GM18951 (cell line): ENCODE results near the gene CEP112.

Experiments
- POLR2A ChIP-seq: IDR thresholded peaks from 4 replicates; pipeline ENCODE4 v1.6.1; 2011; ENCODE audit warnings: mild to moderate bottlenecking; ENCODE audit not compliant: insufficient read length, insufficient read depth; ENCODE audit errors: extremely low read depth
- in situ Hi-C: fragments of 300-500 bp; cut with MboI; formaldehyde crosslinking; loops from one replicate; pipeline ENCODE4 v1.12.0; 2022; ENCODE audit warnings: low sequenced_read_pairs, mixed read lengths, inconsistent platforms; ENCODE audit not compliant: unreplicated experiment

Gene CEP112

DNA sequence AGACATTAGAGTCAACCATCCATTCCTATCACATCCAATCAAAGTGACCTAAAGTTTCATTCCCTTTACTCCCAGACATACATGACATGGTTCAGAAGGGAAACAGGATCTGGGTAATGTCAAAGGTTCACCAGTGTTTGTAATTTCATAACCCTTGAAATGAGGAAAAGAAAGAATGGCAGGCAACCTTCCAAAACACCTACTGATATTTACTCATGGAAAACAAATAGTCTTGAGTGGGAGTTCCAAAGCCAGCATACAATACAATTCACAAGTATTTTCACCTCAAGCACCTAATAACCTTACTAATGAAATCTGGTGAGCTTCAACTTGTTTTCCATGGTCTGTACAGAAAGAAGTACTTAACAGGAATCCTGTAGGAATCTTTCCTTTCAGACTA, 557.9 kb downstream of the CEP112 start:
- TF ChIP-seq POLR2A, result no peak
- in situ Hi-C loops, result no loop called here

- TF ChIP-seq POLR2A, result no peak
- in situ Hi-C loops, result no loop called here
Measured at GRCh38 chr17:65633146-65633881, 558.6 kb downstream of the CEP112 start.

GRCh38 chr17:65630502-65630901, 561.4 kb downstream of the CEP112 start:
- in situ Hi-C loops, result no loop called here

DNA sequence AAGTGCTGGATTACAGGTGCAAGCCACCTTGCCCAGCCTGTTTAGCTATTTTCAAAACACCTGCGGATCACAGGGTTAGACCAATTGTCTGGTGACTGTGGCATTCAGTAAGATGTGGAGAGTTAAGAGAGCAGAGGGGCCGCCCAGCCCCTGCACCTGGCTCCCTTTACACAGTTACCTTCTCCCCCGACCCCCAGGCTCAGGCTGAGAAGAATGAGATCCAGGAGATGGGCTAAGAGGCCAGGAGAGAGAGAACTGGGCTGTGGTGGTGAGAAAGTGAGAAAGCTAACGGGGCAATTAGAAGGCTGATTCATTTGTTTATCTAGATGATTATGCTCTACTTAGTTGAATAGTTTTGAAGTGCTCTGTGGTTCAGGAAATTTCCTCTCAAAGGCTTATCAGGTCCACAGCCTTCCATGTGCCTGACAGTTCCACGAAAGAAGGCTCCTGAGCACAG, 562.7 kb downstream of the CEP112 start:
- in situ Hi-C loops, result no loop called here
- TF ChIP-seq POLR2A, result no peak

More at GRCh38 chr17:65630502-65630901, 561.4 kb downstream of the CEP112 start:
- TF ChIP-seq POLR2A, result no peak

DNA sequence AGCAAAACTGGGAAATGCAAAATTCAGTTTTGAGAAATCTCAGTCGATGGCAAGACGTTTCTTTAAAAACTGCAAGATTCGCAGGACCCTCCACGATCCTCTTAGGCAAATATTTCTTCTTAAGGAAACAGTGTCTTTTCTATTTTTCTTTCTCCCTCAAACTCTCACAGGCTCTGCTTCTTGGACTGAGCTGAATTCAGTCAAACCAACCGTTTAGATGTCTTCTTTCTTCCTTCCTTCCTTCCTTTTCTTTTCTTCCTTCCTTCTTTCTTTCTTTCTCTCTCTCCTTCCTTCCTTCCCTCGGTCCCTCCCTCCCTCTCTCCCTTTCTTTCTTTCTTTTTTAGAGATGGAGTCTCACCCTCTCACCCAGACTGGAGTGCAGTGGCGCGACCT, 563.3 kb downstream of the CEP112 start:
- TF ChIP-seq POLR2A, result no peak
- in situ Hi-C loops, result no loop called here

DNA sequence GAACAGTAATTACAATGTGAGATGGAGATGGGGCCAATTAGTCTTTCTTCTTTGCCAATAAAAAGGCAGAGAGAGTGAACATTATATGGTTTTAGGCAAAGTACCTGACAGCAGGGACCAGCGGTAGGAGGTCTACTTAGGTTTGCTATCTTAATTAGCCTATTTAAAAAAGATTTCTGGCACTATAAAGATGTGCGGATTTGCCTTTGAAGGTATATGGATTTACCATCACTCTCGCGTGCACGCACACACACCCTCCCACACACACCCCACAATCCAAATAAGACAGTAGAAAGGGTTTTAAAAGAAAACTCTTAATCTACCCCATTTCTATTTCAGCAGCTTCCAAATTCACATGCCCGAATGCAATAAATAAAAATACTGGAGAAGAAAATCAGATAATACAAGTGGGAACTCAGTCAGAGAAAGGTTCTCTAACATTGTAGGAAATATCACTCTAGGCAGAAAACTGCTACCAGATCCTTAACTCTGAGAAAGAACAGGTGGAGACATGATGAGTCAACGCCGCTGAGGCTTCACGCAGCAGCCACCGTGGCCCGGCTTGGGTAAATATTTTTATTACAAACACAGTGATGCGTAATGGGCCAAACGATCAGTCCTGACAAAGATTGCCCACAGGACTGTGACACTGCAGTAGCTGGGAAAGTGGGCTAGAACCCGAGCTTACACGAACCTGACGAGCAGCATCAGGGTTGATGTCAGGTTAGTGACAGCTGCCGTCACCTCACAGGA, 563.9 kb downstream of the CEP112 start:
- TF ChIP-seq POLR2A, result no peak
- in situ Hi-C loops, result no loop called here

GRCh38 chr17:65627108-65627507, 564.8 kb downstream of the CEP112 start:
- TF ChIP-seq POLR2A, result no peak
- in situ Hi-C loops, result no loop called here

DNA sequence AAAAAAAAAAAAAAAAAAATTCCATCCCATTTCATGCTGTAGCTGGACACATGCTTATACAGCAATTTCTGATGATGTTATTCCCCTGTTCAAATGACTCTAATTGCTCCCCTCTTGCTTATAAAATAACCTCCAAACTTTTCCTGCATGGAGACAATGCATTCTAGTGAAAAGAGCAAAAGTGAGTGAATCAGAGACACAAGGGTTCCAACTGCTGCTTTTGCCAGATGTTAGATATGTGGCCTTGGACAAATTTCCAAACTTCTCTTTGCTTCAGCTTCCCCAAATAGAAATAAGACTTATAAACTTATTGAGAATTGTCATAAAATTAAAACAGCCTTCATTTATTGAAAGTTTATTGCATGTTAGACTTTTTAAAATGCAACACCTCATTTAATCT, 565.5 kb downstream of the CEP112 start:
- TF ChIP-seq POLR2A, result no peak
- in situ Hi-C loops, result no loop called here

- no peak for TF ChIP-seq POLR2A
- in situ Hi-C loops, result no loop called here
Measured at GRCh38 chr17:65618516-65618915, 573.4 kb downstream of the CEP112 start.

DNA sequence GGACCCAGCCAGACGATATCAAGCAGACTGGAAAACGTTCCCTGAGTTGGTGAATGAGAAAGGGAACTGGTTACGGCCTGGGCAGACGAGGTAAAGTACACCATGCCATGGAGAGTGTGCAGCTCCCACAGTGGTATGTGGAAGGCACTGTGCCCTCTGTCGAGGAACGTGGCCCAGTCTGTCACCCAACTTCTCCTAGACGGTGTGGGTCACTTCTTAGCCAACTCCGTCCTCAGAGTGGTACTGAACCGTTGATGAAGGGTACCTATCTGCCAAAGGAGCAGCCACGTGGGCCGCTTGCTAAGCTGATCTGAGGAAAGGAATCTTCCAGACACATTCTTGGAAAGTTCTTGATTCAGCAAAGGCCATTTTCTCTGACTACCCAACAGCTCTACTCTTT, 574.4 kb downstream of the CEP112 start:
- no peak for TF ChIP-seq POLR2A
- in situ Hi-C loops, result no loop called here

- in situ Hi-C loops, result no loop called here
- TF ChIP-seq POLR2A, result no peak
Measured at GRCh38 chr17:65609749-65610148, 582.2 kb downstream of the CEP112 start.

GRCh38 chr17:65609286-65609685, 582.6 kb downstream of the CEP112 start:
- no peak for TF ChIP-seq POLR2A
- in situ Hi-C loops, result no loop called here

DNA sequence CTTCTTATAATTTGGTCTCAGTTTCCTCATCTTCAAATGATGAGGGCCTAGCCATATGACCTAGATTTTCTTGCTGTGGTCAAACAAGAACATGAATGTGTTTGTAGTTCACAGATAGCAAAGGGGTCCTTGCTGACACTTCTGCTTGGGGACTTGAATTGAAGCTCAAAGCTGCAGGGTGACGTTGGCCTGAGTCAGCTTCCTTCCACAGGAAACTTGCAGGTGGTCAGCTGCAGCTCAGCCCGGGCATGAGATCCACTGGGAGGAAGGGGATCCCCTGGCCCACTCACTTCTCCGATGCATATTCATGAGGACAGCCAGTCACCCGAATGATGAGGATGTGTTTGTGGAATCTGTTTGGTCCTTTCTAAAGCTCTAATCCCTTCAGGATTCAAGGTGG, 587.9 kb downstream of the CEP112 start:
- TF ChIP-seq POLR2A, result no peak
- in situ Hi-C loops, result no loop called here

DNA sequence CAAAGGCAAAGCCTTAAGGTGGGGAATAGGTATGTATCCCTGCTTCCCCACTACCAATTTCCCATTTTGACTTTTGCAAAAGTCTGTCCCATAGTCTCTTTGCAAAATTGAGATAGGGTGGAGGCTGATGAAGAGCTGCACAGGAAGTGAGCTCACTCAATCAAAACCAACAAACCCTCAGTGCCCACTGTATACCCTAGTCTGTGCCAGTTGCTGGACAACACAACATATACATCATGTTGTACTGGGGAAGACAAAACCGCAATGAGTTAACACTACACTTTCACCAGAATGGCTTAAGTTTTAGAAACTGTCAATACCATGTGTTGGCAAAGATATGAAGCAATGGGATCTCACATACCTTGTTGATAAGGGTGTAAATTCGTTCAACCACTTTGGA, 590.1 kb downstream of the CEP112 start:
- TF ChIP-seq POLR2A, result no peak
- in situ Hi-C loops, result no loop called here
